Upper lobe of left lung (tissue), 4 donors: Measurements from ENCODE around the gene PRSS21.

Source experiments
- CTCF ChIP-seq, 6 experiments: fragments of 450-650 bp in 4 of 6; fragments of 200-600 bp in 2 of 6; sonication (generic) in 2 of 6; IDR thresholded peaks; one replicate each; pipeline ENCODE4 v1.5.1; 2016 to 2019; ENCODE audit warnings: antibody characterized with exemption in 6 of 6
- POLR2AphosphoS5 ChIP-seq, 2 donors: sonication (generic); formaldehyde crosslinking; IDR thresholded peaks; one replicate each; pipeline ENCODE4 v1.5.1; 2017; ENCODE audit warnings: antibody characterized with exemption in 2 of 2

- TF ChIP-seq CTCF (IDR thresholded peaks at IDR 0.05): no peak
- no peak for TF ChIP-seq POLR2AphosphoS5 (IDR thresholded peaks at IDR 0.05)
Measured at GRCh38 chr16:2806286-2806685, 10.8 kb upstream of the PRSS21 start.
